Measurements from ENCODE around the gene THBD. TPM values are rescaled to one million over a fixed set of nuclear protein-coding genes. Genes with fewer than 3 reads are reported as not detected.
"Not testable (repeated sequence)": the region's sequence is repeated elsewhere in the genome, so short reads cannot be mapped to it uniquely, and the experiment has no call there.

THBD gene
- polyA plus RNA-seq, 3 donors: 7.5 to 106 (median 26.0) TPM

DNA sequence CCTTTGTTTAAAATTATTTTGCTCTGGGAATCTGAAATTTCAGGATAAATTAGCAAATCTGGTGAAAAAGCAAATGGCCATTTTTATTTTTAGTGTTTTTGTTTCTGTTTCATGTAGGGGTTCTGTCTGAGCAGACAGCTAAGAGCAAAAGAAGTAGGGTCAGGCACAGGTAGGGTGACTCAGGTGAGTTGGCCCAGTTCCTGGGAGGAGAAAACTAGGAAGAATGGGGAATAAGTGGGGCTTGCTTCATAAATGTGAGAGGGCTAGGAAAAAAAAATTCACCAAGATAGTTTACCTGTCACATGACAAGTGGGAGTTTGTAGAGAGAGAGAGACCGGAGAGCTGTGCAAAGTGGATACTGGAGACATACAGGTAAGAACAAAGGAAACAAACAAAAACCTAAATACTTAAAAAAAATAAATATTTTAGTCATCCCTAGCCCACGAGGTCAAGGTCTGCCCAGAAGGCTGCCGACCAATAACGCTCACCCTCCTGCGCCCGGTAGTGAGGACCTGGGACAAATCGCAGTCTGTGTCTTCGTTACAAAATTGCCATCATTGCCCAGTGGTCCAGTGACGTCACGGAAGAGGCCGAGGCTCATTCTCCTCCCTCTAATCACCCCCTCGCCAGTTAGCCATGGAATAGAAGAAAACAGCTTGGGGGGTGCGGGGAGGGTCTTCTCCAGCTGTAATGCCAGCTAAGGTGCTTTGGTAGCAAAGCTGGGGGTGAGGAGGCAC lies 2.3 kb downstream of the THBD start:
- no peak overlapping the region for H3K27ac ChIP-seq (ENCODE audit: low read depth, low read length)
- 52 to 63% (median 53%) methylated on average over 13 of the region's 13 CpGs for WGBS, 3 donors

DNA sequence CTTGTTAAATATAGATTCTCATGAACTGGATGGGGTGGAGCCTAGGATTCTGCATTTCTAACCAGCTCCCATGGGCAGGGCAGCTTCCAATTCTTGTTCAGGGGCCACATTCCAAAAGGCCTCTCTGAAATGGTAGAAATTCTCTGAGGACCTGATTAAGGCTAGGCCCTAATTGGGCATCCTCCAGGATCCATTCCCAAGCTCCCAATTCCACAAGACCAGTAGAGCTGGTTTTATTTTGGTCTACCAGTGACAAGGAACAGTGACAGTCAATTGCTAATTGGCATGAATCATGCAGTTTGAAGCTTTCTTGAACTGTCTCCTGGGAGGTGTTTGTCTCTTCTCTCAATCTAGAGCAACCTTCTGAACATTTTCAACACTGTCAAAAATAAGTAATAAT lies 3.0 kb downstream of the THBD start:
- no peak overlapping the region for H3K27ac ChIP-seq (ENCODE audit: low read depth, low read length)

DNA sequence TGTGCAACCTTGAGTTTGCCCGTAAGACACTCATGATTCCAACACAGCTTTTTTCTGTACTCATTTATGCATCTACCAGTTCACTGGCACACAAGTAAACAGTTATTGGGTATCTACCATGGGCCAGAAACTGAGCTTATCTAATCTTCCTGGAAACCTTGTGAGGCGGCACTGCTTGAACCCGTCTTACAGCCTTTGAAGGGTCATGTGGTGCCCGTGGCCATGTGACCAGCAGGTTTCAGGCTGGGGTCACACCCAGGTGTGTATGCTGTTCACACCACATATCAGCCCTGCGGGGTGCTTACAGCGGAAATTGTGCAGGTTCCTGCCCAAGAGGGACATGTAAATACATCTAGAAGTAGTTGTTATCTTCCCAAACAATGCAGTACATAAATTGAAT lies 6.1 kb downstream of the THBD start:
- H3K27ac ChIP-seq (ENCODE audit: low read depth, low read length): no peak overlapping the region
- 44 to 90% (median 79%) methylated on average over 6 of the region's 6 CpGs for WGBS, 3 donors

DNA sequence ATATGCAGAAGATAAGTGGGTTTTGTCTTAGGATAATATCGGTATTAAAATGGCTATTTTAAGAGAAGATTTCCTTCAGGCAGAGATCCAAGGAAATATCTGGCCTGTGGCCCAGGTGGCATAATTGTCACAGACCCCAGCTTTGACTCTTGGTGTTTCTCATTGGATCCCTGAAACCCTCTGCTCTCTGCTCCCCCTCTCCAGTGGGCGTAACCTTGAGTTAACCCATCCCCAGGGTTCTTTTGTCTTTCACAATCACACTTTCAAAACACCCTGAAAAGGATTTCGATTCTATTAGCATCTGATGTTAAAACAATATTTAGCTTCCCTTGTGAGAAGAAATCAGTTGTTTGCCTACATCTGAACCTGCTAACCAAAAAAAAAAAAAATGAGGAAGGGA lies 7.2 kb downstream of the THBD start:
- H3K27ac ChIP-seq (ENCODE audit: low read depth, low read length): no peak overlapping the region
- 35 to 54% (median 46%) methylated on average over 3 of the region's 3 CpGs for WGBS, 3 donors

DNA sequence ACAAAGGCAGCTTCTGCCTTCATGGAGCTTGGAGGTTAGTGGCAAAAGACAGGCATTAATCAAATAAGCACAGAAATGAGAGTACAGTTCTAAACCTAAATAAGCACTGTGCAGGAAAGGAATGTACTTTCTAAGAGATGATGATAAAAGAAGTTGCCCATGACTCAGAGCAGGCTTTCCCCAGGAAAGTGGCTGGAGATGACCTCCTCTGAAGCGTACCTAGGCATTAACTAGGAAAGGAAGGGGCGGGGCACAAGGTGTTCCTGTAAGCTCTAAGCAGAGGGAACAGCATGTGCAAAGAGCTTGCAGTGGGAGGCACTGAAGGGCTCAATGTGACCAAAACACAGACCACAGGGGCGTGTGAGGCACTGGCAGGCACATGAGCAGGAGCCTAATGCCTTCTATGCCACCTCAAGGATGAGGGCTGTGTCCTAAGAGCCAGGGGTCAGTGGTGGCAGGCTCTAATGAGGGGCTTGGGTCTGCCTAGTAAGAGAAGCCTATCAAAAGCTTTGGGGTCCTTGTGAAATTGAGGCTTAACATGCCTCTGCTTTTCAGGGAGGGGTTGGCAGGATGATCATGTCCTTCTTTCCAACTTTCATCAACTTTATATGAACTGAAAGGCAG lies 9.5 kb downstream of the THBD start:
- H3K27ac ChIP-seq (ENCODE audit: low read depth, low read length): no peak overlapping the region
- WGBS, 3 donors: 46 to 73% (median 64%) methylated on average over 3 of the region's 3 CpGs

DNA sequence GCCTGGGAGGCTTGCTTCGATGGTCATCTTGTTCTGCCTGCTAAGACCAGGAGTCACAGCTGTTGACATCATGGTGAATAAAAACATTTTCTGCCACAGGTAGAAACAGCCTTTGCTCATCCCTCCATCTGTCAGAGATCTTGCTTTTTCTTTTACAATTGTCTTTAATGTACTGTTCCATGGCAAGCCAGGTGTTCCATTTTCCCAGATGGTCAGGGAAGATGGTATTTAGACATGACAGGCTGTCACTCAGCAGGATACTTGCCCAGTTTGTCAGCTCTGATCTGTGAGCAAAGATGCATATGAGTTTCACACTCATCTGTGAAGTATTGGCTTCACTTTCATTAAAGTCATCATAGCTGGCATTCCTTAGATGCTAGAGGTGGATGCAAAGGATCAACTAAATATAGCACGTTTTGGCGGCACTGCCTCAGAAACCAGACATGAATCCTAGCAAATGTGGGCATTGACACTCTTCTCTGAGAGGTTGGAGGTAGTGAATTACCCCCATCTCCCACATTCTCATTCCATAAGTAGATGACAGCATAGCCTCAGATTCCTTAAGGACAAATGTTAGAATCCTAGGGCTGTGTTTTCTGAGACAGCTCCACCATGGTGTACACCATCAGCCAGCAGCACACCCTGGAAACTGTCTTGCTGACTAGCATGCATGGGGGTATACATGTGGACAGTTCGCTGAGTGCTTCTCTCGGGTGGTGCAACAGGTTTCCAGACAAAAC lies 10.2 kb downstream of the THBD start:
- 68 to 86% (median 84%) methylated on average over 5 of the region's 5 CpGs for WGBS, 3 donors
- no peak overlapping the region for H3K27ac ChIP-seq (ENCODE audit: low read depth, low read length)

DNA sequence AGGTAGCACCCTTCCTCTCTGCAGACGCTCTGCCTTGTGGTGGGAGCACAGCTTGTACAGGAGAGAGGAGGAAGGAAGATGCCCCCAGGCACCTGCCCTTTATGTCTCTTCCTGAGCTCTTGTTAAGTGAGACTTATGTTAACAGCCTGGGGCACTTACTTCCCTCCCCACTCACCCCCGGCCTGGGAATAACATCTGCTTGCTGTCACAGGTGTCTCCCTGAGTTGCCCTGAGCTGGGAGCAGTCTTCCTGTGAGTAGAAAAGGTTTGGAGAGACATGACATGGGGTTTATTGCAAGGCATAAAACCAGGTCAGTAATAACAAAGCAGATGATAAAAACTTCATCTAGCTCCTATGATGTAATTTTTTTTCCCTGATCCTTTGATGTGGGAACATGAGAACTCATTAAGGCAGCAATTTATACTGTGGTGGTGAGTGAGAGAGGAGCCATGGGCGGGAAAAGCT lies 12.4 kb downstream of the THBD start:
- H3K27ac ChIP-seq (ENCODE audit: low read depth, low read length): no peak overlapping the region
- 11 to 51% (median 48%) methylated on average over 3 of the region's 3 CpGs for WGBS, 3 donors

DNA sequence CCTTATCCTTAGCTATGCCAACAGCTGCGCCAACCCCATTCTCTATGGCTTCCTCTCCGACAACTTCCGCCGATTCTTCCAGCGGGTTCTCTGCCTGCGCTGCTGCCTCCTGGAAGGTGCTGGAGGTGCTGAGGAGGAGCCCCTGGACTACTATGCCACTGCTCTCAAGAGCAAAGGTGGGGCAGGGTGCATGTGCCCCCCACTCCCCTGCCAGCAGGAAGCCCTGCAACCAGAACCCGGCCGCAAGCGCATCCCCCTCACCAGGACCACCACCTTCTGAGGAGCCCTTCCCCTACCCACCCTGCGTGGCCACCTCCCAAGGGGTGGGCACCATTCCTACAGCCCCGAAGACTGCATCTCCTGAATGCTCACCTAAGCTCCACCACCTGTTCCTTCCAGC lies 13.1 kb downstream of the THBD start:
- WGBS, 3 donors: 91 to 97% (median 97%) methylated on average over 11 of the region's 11 CpGs
- no peak overlapping the region for H3K27ac ChIP-seq (ENCODE audit: low read depth, low read length)

DNA sequence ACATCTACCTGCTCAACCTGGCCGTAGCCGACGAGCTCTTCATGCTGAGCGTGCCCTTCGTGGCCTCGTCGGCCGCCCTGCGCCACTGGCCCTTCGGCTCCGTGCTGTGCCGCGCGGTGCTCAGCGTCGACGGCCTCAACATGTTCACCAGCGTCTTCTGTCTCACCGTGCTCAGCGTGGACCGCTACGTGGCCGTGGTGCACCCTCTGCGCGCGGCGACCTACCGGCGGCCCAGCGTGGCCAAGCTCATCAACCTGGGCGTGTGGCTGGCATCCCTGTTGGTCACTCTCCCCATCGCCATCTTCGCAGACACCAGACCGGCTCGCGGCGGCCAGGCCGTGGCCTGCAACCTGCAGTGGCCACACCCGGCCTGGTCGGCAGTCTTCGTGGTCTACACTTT lies 13.7 kb downstream of the THBD start:
- WGBS, 3 donors: 90 to 94% (median 92%) methylated on average over 41 of the region's 41 CpGs
- no peak overlapping the region for H3K27ac ChIP-seq (ENCODE audit: low read depth, low read length)

DNA sequence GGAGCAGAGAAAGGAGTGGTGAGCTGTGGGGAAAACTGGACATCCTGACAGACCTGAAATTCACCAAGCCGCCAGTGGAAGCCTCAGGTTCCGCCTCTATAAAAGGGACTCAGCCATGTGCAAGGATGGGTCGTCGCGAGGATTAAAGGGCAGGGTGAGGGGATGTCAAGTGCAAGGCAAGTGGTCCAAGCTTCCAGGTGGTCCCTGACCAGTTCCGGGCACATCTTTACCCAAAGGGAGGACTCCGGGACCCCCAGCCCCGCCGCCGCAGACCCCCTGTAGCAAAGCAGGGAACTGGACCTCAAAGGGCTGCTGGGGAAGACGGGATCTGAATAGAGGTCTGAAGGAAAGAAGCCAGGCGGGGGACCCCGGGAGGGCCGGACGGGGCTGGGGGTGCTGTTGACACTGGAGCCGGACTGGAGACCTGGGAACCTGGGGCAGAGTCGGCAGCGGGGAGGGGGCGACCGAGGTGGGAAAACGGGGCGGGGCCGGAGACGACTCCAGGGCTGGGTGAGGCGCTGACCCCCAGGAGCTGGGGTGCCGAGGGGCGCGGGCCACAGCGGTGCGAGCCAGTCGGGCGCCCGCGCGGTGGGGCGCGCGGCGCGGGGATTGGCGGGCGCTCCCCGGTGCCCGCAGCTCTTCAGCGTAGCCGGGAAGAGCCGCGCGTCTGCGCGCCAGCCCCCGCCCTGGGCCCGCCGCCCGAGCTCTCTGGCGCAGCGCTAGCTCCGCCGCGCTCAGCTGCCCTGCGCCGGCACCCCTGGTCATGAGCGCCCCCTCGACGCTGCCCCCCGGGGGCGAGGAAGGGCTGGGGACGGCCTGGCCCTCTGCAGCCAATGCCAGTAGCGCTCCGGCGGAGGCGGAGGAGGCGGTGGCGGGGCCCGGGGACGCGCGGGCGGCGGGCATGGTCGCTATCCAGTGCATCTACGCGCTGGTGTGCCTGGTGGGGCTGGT lies 14.5 kb downstream of the THBD start, which contains the start of gene SSTR4:
Gene SSTR4 (plus strand): TSS at position 592 of the 951 bp plus-strand sequence. CDS start 172 bp downstream, at position 764.
- WGBS, 3 donors: 16 to 22% (median 22%) methylated on average over 69 to 83 of the region's 83 CpGs
- H3K27ac ChIP-seq (ENCODE audit: low read depth, low read length): no peak within 1 kb of the TSS

DNA sequence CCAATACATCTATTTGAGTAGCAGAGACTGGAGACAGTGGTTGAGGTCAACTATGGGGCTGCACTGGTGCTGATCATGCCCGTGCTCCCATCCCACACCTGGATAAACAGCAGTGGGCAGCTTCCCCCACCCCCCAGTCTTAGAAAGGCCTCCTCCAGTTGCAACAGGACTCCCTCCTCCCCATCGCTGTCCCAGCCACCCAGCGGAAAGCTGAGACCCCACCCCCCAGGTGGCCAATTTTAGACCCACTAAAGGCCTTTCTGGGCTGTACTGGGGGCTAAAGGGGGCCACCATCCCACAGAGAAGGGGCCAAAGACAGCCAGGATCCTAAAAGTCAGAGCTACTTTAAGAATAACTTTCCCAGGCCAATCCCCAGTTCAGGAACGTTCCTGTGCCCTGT lies 15.6 kb downstream of the THBD start:
- 70 to 94% (median 79%) methylated on average over 4 of the region's 4 CpGs for WGBS, 3 donors
- H3K27ac ChIP-seq (ENCODE audit: low read depth, low read length): no peak overlapping the region

DNA sequence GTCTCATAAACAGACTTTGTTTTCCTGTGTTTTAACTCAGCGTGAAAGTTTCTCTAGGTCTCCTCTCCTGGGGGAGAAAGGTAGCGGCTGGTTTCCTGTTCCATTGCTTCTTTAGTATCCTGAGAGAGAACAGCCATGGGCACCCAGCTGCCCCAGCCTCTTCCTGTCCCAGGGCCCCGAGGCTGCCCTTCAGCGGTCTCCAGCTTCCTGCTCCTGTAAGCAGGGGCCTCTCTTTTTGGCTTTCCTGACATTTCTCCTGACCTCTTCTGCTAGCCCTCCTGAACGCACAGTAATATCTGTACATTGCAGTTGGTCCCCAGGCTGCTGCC lies 16.8 kb downstream of the THBD start:
- 37 to 74% (median 53%) methylated on average over 5 of the region's 5 CpGs for WGBS, 3 donors
- H3K27ac ChIP-seq (ENCODE audit: low read depth, low read length): no peak overlapping the region

DNA sequence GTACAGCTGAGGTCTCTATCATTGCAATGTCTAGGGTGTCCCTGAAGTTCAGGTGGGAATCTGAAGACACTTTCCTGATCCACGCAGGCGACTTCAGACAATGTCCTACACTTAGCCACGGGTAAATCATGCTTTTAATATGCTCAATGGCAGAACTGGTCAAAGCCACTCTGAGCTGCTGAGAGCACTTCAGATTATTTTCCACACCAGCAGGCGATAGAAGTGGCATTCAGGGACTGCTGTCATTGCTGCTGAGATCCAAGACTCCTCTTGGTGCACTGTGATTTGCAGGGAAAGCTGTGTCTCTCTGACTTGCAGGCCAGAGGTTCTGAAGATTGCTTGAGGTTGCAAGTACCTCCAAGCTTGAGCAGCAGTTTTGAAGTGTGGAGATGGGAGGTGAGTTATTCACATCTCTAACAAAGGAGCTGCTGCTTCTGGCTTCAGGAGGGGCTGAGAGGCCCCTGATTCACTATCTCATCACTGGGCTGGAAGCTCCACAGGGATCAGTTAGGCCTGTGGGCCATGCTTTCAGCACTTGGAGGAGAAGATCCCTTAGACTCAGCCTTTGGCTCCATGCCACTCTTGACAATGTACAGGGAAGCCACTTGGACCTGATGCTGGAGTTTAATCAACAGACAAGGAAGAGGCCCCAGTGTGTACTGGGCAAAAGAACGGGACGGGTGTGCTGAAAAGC lies 17.3 kb downstream of the THBD start:
- no peak overlapping the region for H3K27ac ChIP-seq (ENCODE audit: low read depth, low read length)
- WGBS, 3 donors: 75 to 80% (median 79%) methylated on average over 6 of the region's 6 CpGs

DNA sequence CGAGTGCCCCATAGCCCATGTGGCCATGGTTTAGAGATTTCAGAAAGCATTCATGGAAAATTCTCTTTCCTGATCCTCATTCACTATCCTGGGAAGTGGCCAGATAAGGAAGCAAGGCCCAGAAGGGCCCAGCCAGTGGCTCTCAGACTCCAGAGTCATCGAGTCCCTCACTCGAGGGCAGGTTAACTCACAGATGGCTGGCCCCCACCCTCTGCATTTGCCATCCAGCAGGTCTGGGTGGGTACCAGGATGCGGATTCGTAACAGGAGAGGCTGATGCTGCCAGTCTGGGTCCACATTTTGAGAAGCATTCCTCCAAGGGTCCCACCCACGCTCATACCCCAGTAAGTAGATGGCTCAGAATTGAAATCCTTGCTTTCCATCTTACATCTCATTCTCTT lies 18.1 kb downstream of the THBD start:
- WGBS, 3 donors: 83 to 98% (median 96%) methylated on average over 6 of the region's 6 CpGs
- H3K27ac ChIP-seq (ENCODE audit: low read depth, low read length): no peak overlapping the region

DNA sequence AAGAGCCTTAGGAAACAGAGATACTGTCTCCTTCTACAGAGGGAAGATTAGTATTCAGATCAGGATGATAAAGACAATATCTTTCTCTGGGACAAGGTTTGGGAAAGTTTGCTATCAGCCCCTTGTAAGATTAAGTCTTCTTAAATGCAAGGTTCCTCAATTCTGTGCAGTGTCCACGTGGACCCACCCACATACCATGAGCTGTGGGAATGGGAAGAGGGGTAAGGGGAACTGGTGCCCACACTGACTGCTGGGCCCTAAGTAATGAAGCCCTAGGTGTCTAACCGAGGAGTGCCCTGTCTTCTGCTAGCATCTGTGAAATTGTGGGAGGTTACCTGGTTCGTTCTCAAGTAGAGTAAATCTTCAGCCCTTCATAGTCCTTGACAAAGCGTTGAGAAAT lies 20.1 kb downstream of the THBD start:
- H3K27ac ChIP-seq (ENCODE audit: low read depth, low read length): no peak overlapping the region
- 44 to 75% (median 75%) methylated on average over 4 of the region's 4 CpGs for WGBS, 3 donors

DNA sequence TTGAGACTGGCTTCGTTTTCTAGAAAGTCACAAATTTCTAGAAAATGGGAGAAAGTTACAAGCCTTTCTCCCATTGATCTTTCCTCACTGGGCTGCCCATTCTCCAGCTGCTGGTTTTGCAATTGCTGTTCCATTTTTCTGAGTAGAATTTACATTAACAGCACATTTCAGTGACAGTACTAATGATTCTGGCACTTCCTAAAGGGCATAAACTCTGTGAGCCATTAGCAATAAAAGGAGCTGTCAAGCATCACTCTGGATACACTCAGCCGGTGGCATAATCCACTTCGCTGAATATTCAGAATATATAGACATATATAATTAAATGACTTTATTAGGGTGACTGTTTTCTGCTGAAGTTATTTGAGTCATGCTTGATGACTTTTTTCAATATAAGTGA lies 21.1 kb downstream of the THBD start:
- WGBS, 3 donors: 71 to 82% (median 80%) methylated on average over 3 of the region's 3 CpGs
- H3K27ac ChIP-seq (ENCODE audit: low read depth, low read length): no peak overlapping the region

DNA sequence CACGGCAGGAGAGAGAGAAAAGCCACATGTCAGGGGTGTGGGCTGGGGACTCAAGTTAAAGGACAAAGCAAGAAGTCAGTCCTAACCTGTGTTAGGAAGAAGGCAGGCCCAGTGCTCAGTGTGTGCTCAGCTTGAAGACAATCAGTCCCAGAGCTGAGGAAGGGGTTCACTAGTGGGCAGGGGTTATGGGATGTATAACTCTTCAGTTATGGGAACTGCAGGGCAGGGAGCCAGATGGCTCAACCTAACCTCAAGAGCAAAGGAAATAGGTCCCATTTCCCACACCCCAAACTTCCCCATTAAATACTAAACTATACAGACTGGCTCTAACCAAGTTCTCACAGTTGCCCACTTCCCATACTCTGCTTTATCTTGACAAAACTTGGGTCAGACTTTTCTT lies 21.8 kb downstream of the THBD start:
- no peak overlapping the region for H3K27ac ChIP-seq (ENCODE audit: low read depth, low read length)
- WGBS, 3 donors: 42 to 69% (median 48%) methylated on average over 1 of the region's 1 CpG

DNA sequence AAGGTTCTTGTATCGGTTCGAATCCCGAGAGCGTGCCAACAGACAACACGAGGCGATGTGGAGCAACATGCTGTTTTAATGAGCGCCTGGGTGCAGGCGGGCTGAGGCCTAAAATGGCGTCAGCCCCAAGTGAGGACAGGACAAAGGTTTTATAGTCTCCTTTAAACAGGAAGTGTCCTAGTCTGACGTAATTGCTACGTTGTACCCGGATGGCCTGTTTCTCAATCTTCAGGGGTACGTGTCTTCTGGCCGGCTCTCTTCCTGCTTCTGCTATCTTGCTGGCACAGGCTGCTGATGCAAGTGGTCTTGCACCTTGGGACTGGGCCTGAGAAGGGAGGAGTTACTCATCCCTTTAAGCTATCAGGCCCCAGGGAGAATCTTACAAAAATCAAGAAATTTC lies 24.0 kb downstream of the THBD start:
- not testable (repeated sequence) for H3K27ac ChIP-seq (ENCODE audit: low read depth, low read length)
- 68 to 86% (median 76%) methylated on average over 14 of the region's 14 CpGs for WGBS, 3 donors
